HepG2 (cell line): ENCODE data around the gene RERE. TPM values are rescaled to one million over a fixed set of nuclear protein-coding genes. Genes with fewer than 3 reads are reported as not detected.
A peak's percentile ranks its signal among the peaks of the same experiment; 100 is the strongest.

ENCODE experiments used
- CEBPG ChIP-seq: IDR thresholded peaks from 2 replicates; pipeline ENCODE4 v1.6.1; 2016
- CREB1 ChIP-seq, 2 experiments: fragments of 450-650 bp in 1 of 2; IDR thresholded peaks; 2 replicates each; pipeline ENCODE4 v1.6.1; 2016 to 2017; ENCODE audit warnings: control low read depth in 1 of 2, mild to moderate bottlenecking in 1 of 2, missing compliant biosample characterization in 1 of 2, missing genetic modification characterization in 1 of 2
- CREM ChIP-seq, 2 experiments: sonication (generic) in 1 of 2; formaldehyde crosslinking in 1 of 2; IDR thresholded peaks; 2 replicates each; pipeline versions ENCODE4 v1.4.0 to v1.6.1; 2016 to 2020; ENCODE audit warnings: antibody characterized with exemption in 1 of 2, mild to moderate bottlenecking in 1 of 2, missing genetic modification reagents in 1 of 2
- ELF3 ChIP-seq: IDR thresholded peaks from 2 replicates; pipeline ENCODE4 v1.6.1; 2016; ENCODE audit warnings: missing genetic modification reagents, missing compliant biosample characterization
- FOXA3 ChIP-seq: IDR thresholded peaks from 2 replicates; pipeline ENCODE4 v1.6.1; 2016; ENCODE audit warnings: missing genetic modification reagents, missing compliant biosample characterization
- FOXK1 ChIP-seq: sonication (generic); formaldehyde crosslinking; IDR thresholded peaks from 2 replicates; pipeline ENCODE4 v1.4.0; 2020; ENCODE audit warnings: low read depth, missing genetic modification reagents, borderline replicate concordance
- JARID2 ChIP-seq: sonication (generic); formaldehyde crosslinking; IDR thresholded peaks from 2 replicates; pipeline ENCODE4 v1.8.1; 2023; ENCODE audit warnings: missing genetic modification reagents, inconsistent platforms; ENCODE audit not compliant: insufficient replicate concordance
- PHF21A ChIP-seq: sonication (generic); formaldehyde crosslinking; IDR thresholded peaks from 2 replicates; pipeline ENCODE4 v1.5.0; 2020; ENCODE audit warnings: mild to moderate bottlenecking, missing genetic modification reagents
- PHF8 ChIP-seq: sonication (generic); formaldehyde crosslinking; IDR thresholded peaks from 2 replicates; pipeline ENCODE4 v1.5.0; 2020; ENCODE audit warnings: missing genetic modification reagents
- RARA ChIP-seq: IDR thresholded peaks from 2 replicates; pipeline ENCODE4 v1.6.1; 2016; ENCODE audit warnings: missing genetic modification reagents, missing compliant biosample characterization
- ZBTB20 ChIP-seq: sonication (generic); formaldehyde crosslinking; IDR thresholded peaks from 2 replicates; pipeline ENCODE4 v1.8.1; 2023; ENCODE audit warnings: missing genetic modification reagents, low read depth, mild to moderate bottlenecking, borderline replicate concordance
- ZNF3 ChIP-seq: IDR thresholded peaks from 2 replicates; pipeline ENCODE4 v1.7.0; 2017; ENCODE audit warnings: inconsistent platforms
- ZNF331 ChIP-seq: sonication (generic); formaldehyde crosslinking; IDR thresholded peaks from 2 replicates; pipeline ENCODE4 v1.4.0; 2020; ENCODE audit warnings: missing genetic modification reagents
- ZNF644 ChIP-seq: IDR thresholded peaks from 2 replicates; pipeline ENCODE4 v1.6.1; 2016; ENCODE audit warnings: low read depth
- ZNF724P ChIP-seq: sonication (generic); formaldehyde crosslinking; IDR thresholded peaks from 2 replicates; pipeline ENCODE4 v1.8.0; 2022; ENCODE audit warnings: missing genetic modification reagents, borderline replicate concordance
- ZNF83 ChIP-seq: sonication (generic); formaldehyde crosslinking; IDR thresholded peaks from 2 replicates; pipeline ENCODE4 v1.4.0; 2020; ENCODE audit warnings: missing genetic modification reagents, mild to moderate bottlenecking, borderline replicate concordance
- ZSCAN9 ChIP-seq: IDR thresholded peaks from 2 replicates; pipeline ENCODE4 v1.6.1; 2016; ENCODE audit warnings: borderline replicate concordance
- polyA plus RNA-seq, 8 experiments: library from polyadenylated mRNA; depleted of rRNA in 3 of 8; stranded (reverse) in 7 of 8; unstranded in 1 of 8; fragments of >200 nt; fragmentation: Illumina TruSeq in 4 of 8; extraction: Trizol in 4 of 8; gene quantifications; 2 replicates each; pipeline versions ENCODE4 v1.2.1 to v1.2.3, GENCODE V29; 2011 to 2016; ENCODE audit warnings: low read depth in 4 of 8, missing spikeins in 1 of 8, mixed read lengths in 1 of 8; ENCODE audit not compliant: insufficient read depth in 1 of 8
- total RNA-seq, 5 experiments: library from RNA; depleted of rRNA; stranded (reverse); fragments of >200 nt; fragmentation: Illumina TruSeq; extraction: Trizol; gene quantifications; 2 replicates each; pipeline ENCODE4 v1.2.3, GENCODE V29; 2016; ENCODE audit warnings: low read depth in 1 of 5
- TF ChIP-seq, protein P1 (sequence below): IDR thresholded peaks from 2 replicates; pipeline ENCODE4 v1.6.1; 2018; ENCODE audit warnings: missing genetic modification reagents, mild to moderate bottlenecking, missing compliant biosample characterization
- TF ChIP-seq, protein P2 (sequence below): sonication (generic); formaldehyde crosslinking; IDR thresholded peaks from 2 replicates; pipeline ENCODE4 v1.8.0; 2022; ENCODE audit warnings: mild to moderate bottlenecking, missing genetic modification reagents; ENCODE audit not compliant: insufficient replicate concordance
- TF ChIP-seq, protein P3 (sequence below): sonication (generic); formaldehyde crosslinking; IDR thresholded peaks from 2 replicates; pipeline ENCODE4 v1.4.0; 2020; ENCODE audit warnings: low read depth, missing genetic modification reagents
- TF ChIP-seq, protein P4 (sequence below): sonication (generic); formaldehyde crosslinking; IDR thresholded peaks from 2 replicates; pipeline ENCODE4 v1.4.0; 2020; ENCODE audit warnings: missing genetic modification reagents

RERE gene
- total and polyA plus RNA-seq, 2 of the 13 experiments (the other 11 are each of a cell fraction or from before 2014, with no cell fraction given) = 18.3 to 21.9 TPM

DNA sequence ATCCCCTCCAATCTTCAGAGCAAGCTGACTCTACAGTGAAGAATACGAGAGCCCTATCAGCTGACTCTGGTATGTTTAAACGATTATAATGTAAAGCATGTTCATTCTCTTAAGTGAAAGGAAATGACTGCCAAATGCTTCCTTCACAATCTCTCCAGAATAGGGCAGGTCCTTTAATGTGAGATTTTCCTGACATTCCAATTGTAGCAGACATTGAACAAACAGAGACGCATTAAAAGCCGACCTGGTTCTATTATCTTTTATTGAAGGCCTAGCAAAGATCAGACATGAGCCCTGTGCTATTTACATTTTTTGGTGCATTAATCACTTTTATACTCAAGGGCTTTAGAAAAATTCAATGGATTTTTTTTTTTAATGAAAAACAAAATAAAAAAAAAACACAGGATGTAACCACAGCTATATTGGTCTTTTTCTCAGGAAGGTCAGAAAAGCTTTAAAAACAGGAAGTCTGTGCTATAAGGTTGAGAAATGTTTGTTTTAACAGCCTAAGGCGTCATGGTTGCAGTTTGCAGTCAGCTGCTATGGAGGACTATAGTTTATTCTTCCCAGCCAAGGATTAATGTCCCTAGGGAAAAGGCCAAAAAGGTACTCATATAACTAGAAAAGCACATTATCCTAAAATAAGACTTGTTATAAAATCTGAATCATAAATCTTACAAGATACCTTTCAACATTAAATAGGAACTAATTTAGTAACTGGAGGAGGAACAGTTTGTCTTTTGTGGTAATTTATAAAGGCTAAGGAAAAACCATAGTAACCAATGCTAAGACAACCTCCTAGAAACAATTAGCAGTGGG, 104.8 kb downstream of the RERE start (continued):
- TF ChIP-seq CEBPG (CRISPR knock-in tag) = peak; percentile 75
- peak; percentile 63; the same call in 1 of the 2 replicates for TF ChIP-seq ZNF331 (CRISPR knock-in tag)
- TF ChIP-seq ZNF724P (CRISPR knock-in tag) = no peak
- TF ChIP-seq, protein P1, sequence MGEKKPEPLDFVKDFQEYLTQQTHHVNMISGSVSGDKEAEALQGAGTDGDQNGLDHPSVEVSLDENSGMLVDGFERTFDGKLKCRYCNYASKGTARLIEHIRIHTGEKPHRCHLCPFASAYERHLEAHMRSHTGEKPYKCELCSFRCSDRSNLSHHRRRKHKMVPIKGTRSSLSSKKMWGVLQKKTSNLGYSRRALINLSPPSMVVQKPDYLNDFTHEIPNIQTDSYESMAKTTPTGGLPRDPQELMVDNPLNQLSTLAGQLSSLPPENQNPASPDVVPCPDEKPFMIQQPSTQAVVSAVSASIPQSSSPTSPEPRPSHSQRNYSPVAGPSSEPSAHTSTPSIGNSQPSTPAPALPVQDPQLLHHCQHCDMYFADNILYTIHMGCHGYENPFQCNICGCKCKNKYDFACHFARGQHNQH (CRISPR knock-in tag) = 0 out of 2 replicates have a peak, but pooled peaks have one; percentile 18
- peak; percentile 71 for TF ChIP-seq RARA (CRISPR knock-in tag)
- 0 out of 2 replicates have a peak, but pooled peaks have one; percentile 12 for TF ChIP-seq ZSCAN9 (CRISPR knock-in tag)
- peak; percentile 81 for TF ChIP-seq ELF3 (CRISPR knock-in tag)
- 0 out of 2 replicates have a peak, but pooled peaks have one; percentile 31 for TF ChIP-seq ZNF644 (CRISPR knock-in tag)
- peak; percentile 67 for TF ChIP-seq PHF21A (CRISPR knock-in tag)
- TF ChIP-seq, protein P2, sequence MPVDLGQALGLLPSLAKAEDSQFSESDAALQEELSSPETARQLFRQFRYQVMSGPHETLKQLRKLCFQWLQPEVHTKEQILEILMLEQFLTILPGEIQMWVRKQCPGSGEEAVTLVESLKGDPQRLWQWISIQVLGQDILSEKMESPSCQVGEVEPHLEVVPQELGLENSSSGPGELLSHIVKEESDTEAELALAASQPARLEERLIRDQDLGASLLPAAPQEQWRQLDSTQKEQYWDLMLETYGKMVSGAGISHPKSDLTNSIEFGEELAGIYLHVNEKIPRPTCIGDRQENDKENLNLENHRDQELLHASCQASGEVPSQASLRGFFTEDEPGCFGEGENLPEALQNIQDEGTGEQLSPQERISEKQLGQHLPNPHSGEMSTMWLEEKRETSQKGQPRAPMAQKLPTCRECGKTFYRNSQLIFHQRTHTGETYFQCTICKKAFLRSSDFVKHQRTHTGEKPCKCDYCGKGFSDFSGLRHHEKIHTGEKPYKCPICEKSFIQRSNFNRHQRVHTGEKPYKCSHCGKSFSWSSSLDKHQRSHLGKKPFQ (CRISPR knock-in tag) = no peak
- peak; percentile 29; the same call in 1 of the 2 replicates for TF ChIP-seq ZNF3
- peak; percentile 57 for TF ChIP-seq CREM (IDR thresholded peaks at IDR 0.05)
- no peak for TF ChIP-seq CREM (CRISPR knock-in tag; IDR thresholded peaks at IDR 0.05)
- peak; percentile 74; the same call in 1 of the 2 replicates for TF ChIP-seq ZBTB20 (CRISPR knock-in tag)
- TF ChIP-seq ZNF83 (CRISPR knock-in tag) = no peak
- TF ChIP-seq, protein P3, sequence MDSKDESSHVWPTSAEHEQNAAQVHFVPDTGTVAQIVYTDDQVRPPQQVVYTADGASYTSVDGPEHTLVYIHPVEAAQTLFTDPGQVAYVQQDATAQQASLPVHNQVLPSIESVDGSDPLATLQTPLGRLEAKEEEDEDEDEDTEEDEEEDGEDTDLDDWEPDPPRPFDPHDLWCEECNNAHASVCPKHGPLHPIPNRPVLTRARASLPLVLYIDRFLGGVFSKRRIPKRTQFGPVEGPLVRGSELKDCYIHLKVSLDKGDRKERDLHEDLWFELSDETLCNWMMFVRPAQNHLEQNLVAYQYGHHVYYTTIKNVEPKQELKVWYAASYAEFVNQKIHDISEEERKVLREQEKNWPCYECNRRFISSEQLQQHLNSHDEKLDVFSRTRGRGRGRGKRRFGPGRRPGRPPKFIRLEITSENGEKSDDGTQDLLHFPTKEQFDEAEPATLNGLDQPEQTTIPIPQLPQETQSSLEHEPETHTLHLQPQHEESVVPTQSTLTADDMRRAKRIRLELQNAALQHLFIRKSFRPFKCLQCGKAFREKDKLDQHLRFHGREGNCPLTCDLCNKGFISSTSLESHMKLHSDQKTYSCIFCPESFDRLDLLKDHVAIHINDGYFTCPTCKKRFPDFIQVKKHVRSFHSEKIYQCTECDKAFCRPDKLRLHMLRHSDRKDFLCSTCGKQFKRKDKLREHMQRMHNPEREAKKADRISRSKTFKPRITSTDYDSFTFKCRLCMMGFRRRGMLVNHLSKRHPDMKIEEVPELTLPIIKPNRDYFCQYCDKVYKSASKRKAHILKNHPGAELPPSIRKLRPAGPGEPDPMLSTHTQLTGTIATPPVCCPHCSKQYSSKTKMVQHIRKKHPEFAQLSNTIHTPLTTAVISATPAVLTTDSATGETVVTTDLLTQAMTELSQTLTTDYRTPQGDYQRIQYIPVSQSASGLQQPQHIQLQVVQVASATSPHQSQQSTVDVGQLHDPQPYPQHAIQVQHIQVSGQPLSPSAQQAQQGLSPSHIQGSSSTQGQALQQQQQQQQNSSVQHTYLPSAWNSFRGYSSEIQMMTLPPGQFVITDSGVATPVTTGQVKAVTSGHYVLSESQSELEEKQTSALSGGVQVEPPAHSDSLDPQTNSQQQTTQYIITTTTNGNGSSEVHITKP (CRISPR knock-in tag) = 0 out of 2 replicates have a peak, but pooled peaks have one; percentile 16
- TF ChIP-seq, protein P4, sequence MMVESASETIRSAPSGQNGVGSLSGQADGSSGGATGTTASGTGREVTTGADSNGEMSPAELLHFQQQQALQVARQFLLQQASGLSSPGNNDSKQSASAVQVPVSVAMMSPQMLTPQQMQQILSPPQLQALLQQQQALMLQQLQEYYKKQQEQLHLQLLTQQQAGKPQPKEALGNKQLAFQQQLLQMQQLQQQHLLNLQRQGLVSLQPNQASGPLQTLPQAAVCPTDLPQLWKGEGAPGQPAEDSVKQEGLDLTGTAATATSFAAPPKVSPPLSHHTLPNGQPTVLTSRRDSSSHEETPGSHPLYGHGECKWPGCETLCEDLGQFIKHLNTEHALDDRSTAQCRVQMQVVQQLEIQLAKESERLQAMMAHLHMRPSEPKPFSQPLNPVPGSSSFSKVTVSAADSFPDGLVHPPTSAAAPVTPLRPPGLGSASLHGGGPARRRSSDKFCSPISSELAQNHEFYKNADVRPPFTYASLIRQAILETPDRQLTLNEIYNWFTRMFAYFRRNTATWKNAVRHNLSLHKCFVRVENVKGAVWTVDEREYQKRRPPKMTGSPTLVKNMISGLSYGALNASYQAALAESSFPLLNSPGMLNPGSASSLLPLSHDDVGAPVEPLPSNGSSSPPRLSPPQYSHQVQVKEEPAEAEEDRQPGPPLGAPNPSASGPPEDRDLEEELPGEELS (CRISPR knock-in tag) = peak; percentile 86
- TF ChIP-seq FOXA3 (CRISPR knock-in tag) = peak; percentile 70
- no peak for TF ChIP-seq CREB1 (IDR thresholded peaks at IDR 0.05)
- TF ChIP-seq CREB1 (CRISPR knock-in tag; IDR thresholded peaks at IDR 0.05) = peak; percentile 56; the same call in 1 of the 2 replicates
- peak; percentile 29; the same call in 1 of the 2 replicates for TF ChIP-seq FOXK1
- no peak for TF ChIP-seq JARID2 (CRISPR knock-in tag)
- TF ChIP-seq PHF8 (CRISPR knock-in tag) = no peak
